Prostate gland (tissue), 2 donors: ENCODE results near the gene TAF8. TPM values are rescaled to one million over a fixed set of nuclear protein-coding genes. Genes with fewer than 3 reads are reported as not detected.

ENCODE experiments used
- DNase-seq: peaks from one replicate; pipeline ENCODE4 v3.0.0-alpha.2; 2019; ENCODE audit warnings: low spot score
- H3K27ac ChIP-seq, 2 donors: fragments of 200-600 bp; sonication (generic); 2 replicates each; pipeline ENCODE4 v1.5.1; 2017 to 2019
- H3K27me3 ChIP-seq: fragments of 200-600 bp; sonication (generic); replicated peaks from 2 replicates; pipeline ENCODE4 v1.5.1; 2019; ENCODE audit not compliant: insufficient read depth
- H3K36me3 ChIP-seq, 2 donors: fragments of 200-600 bp; sonication (generic); 1 replicate in 1 of 2; 2 replicates in 1 of 2; pipeline versions ENCODE4 v1.5.1 to v1.8.1; 2017 to 2019
- H3K4me1 ChIP-seq: fragments of 200-600 bp; sonication (generic); replicated peaks from 2 replicates; pipeline ENCODE4 v1.5.1; 2019
- H3K4me3 ChIP-seq, 2 donors: fragments of 200-600 bp; sonication (generic); 2 replicates each; pipeline ENCODE4 v1.5.1; 2017 to 2019
- H3K9me3 ChIP-seq: fragments of 200-600 bp; sonication (generic); 2 replicates; pipeline ENCODE4 v1.5.1; 2017
- POLR2A ChIP-seq: fragments of 450-650 bp; IDR thresholded peaks from one replicate; pipeline ENCODE4 v1.6.1; 2016; ENCODE audit warnings: antibody characterized with exemption, mild to moderate bottlenecking
- POLR2AphosphoS5 ChIP-seq: sonication (generic); formaldehyde crosslinking; IDR thresholded peaks from one replicate; pipeline ENCODE4 v1.6.1; 2017; ENCODE audit warnings: antibody characterized with exemption
- whole genome bisulfite sequencing: methylation state at CpG from one replicate; pipeline ENCODE4 v1.1.5; 2018; 5-methylcytosine and 5-hydroxymethylcytosine counted together
- intact Hi-C: fragments of 100-400 bp; cut with DNase I; formaldehyde crosslinking; loops from one replicate; pipeline ENCODE4 v1.14.2; 2022
- total RNA-seq, 2 donors: library from RNA; depleted of rRNA; stranded (reverse); fragments of >200 nt; gene quantifications; one replicate each; pipeline ENCODE4 v1.1.0, GENCODE V29; 2016
- TF ChIP-seq, protein P1 (sequence below), 4 experiments: fragments of 200-600 bp in 2 of 4; fragments of 450-650 bp in 2 of 4; sonication (generic) in 2 of 4; IDR thresholded peaks; 1 replicate in 3 of 4; 2 replicates in 1 of 4; pipeline ENCODE4 v1.5.1; 2016 to 2019; ENCODE audit warnings: antibody characterized with exemption in 4 of 4, mild to moderate bottlenecking in 2 of 4, moderate library complexity in 2 of 4

TAF8 gene
- total RNA-seq, 2 donors from 2014 or later, result 35.4 to 42.5 TPM

DNA sequence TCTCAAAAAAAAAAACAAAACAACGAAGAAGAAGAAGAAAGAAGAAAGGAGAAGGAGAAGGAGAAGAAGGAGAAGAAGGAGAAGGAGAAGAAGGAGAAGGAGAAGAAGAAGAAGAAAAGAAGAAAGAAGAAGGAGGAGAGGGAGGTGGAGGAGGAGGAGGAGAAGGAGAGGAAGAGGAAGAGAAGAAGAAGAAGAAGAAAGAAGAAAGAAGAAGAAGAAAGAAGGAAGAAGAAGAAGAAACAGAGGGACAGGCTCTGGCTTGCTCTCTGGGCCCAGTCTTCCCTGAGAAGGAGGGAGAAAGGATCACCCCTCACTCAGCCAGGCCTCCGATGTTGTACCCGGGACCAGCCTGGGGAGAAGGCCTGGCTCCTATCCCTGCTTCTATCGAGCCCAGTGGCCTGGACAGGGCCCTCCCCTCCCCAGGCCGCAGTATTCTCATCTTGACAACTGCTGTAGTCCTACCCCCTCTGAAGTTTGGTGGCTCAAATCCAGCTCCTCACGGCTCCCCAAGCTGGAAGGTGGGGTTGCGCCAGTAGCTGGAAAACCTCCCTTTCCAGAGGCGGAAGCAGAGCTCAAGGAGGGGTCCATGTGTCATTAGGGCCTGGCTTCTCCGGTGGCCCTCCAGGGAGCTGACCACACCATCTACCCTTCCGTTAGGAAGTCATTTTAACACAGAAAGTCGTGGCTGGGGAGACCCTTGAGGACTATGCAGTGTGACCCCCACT is 73.2 kb downstream of the TAF8 start:
- Histone ChIP-seq H3K27me3 (no peaks in the 10 kb centered on the region), H3K27ac (peak overlapping the region; percentile 60 to 63), H3K4me1 (peaks cover 11% of the 10 kb centered on the region), H3K4me3 (no peak overlapping the region), H3K36me3 (no peaks in the 10 kb centered on the region), H3K9me3 (no peaks in the 10 kb centered on the region)
- TF ChIP-seq POLR2AphosphoS5 (no peak), POLR2A (no peak)
- TF ChIP-seq, protein P1, sequence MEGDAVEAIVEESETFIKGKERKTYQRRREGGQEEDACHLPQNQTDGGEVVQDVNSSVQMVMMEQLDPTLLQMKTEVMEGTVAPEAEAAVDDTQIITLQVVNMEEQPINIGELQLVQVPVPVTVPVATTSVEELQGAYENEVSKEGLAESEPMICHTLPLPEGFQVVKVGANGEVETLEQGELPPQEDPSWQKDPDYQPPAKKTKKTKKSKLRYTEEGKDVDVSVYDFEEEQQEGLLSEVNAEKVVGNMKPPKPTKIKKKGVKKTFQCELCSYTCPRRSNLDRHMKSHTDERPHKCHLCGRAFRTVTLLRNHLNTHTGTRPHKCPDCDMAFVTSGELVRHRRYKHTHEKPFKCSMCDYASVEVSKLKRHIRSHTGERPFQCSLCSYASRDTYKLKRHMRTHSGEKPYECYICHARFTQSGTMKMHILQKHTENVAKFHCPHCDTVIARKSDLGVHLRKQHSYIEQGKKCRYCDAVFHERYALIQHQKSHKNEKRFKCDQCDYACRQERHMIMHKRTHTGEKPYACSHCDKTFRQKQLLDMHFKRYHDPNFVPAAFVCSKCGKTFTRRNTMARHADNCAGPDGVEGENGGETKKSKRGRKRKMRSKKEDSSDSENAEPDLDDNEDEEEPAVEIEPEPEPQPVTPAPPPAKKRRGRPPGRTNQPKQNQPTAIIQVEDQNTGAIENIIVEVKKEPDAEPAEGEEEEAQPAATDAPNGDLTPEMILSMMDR (IDR thresholded peaks at IDR 0.05), result no peak
- intact Hi-C loops, result no loop called here
- no peak for DNase-seq
- 52% methylated on average over 11 of the region's 11 CpGs for WGBS

DNA sequence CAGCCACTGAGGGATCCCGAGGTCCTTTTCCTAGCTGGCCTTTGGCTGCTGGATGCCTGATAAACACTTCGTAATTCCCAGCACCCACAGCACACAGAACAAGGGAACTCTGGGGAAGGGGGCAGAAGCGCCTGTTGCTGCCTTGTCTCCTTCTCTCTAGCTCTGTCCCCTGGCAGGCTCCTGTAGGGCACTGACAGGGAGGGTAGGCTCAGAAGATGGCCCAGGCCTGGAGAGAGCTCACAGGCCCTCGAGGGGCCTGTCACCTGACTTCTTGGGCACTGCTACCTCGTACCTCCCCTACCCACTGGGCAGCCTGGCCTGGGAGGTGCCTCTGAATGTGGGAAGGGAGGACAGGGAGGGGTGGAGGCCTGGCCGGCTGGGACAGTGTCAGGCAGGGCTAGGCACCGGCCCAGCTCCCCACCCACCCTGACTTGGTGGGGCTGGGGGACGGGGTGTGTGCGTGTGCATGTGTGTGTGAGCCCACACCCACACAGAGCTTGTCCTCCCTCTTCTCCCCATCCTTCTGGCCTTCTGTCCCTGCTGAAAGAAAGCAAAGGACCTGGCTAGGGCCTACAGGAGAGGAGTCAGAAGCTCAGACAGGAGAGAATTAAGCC is 74.0 kb downstream of the TAF8 start:
- no peaks in the 10 kb centered on the region for H3K27me3 ChIP-seq
- TF ChIP-seq POLR2AphosphoS5 (no peak), POLR2A (no peak)
- TF ChIP-seq, protein P1 (IDR thresholded peaks at IDR 0.05), result no peak
- WGBS, result 67% methylated on average over 9 of the region's 9 CpGs
- no peak for DNase-seq
- peaks cover 10% of the 10 kb centered on the region for H3K4me1 ChIP-seq
- intact Hi-C loops, result no loop called here
- H3K27ac ChIP-seq, result peak overlapping the region; percentile 60 to 63
- H3K36me3 ChIP-seq, result no peaks in the 10 kb centered on the region
- no peak overlapping the region for H3K4me3 ChIP-seq
- H3K9me3 ChIP-seq, result no peaks in the 10 kb centered on the region

DNA sequence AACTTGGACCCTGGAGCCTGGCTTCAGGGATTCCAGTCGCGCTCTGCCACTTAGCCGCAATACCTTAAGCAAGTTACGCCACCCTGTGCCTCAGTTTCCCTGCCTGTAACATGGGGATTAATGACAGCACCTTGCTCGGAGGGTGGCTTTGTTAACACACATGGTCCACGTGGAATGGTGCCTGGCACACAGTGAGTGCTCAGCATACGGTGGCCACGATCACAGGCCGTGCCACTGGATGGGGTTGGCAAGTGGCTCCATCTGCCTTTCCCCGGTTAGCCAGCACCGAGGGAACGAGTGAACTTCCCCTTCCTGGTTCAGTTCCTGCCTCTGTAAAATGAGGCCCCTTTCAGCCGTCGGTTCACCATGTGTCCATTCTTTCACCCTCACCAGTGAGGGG is 74.9 kb downstream of the TAF8 start:
- Histone ChIP-seq H3K4me3 (no peak overlapping the region), H3K4me1 (peaks cover 10% of the 10 kb centered on the region), H3K36me3 (no peaks in the 10 kb centered on the region), H3K27me3 (no peaks in the 10 kb centered on the region), H3K27ac (no peak overlapping the region), H3K9me3 (no peaks in the 10 kb centered on the region)
- intact Hi-C loops, result no loop called here
- WGBS, result 85% methylated on average over 12 of the region's 14 CpGs
- TF ChIP-seq, protein P1 (IDR thresholded peaks at IDR 0.05), result no peak
- TF ChIP-seq POLR2A (no peak), POLR2AphosphoS5 (no peak)
- DNase-seq, result no peak

DNA sequence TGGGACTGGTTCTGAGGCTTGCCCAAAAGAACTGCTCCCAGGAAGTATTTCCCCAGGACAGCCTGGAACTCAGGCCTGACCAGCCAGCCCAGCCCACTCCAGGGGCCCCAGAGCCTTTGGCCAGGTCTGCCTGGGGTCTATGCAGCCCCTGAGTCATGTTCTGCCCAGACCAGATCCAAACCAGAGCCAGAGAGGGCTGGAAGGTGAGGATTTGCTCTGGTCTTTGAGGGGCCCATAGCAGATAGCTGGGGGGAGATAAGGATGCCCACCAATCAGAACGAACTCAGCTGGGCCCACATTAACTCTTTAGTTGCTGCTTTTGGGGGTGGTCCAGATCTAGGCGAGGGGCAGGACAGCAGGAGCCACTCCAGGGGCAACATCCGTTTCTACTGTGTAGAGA is 75.3 kb downstream of the TAF8 start:
- H3K4me1 ChIP-seq, result peaks cover 10% of the 10 kb centered on the region
- H3K9me3 ChIP-seq, result no peaks in the 10 kb centered on the region
- WGBS, result 76% methylated on average over 3 of the region's 3 CpGs
- DNase-seq, result no peak
- intact Hi-C loops, result no loop called here
- H3K27ac ChIP-seq, result no peak overlapping the region
- no peak overlapping the region for H3K4me3 ChIP-seq
- H3K36me3 ChIP-seq, result no peaks in the 10 kb centered on the region
- no peak for TF ChIP-seq POLR2A
- no peak for TF ChIP-seq POLR2AphosphoS5
- TF ChIP-seq, protein P1 (IDR thresholded peaks at IDR 0.05), result no peak
- no peaks in the 10 kb centered on the region for H3K27me3 ChIP-seq
